Neuronal stem cell (in vitro differentiated cells): ENCODE measurements around the gene ARHGAP28.

Experiments used
- DNase-seq: peaks from one replicate; pipeline ENCODE4 v3.0.0-alpha.2; 2013; ENCODE audit warnings: low spot score
- H2AFZ ChIP-seq: one replicate; pipeline ENCODE4 v1.6.1; 2013; ENCODE audit warnings: mild to moderate bottlenecking, low read length, inconsistent platforms
- H2AK5ac ChIP-seq: 2 replicates; pipeline ENCODE4 v1.6.1; 2013; ENCODE audit warnings: low read depth, mild to moderate bottlenecking, inconsistent platforms, low read length, moderate library complexity, mixed read lengths
- H2BK120ac ChIP-seq: 2 replicates; pipeline ENCODE4 v1.6.1; 2013; ENCODE audit warnings: low read depth, mild to moderate bottlenecking, inconsistent platforms, low read length, moderate library complexity, mixed read lengths
- H2BK12ac ChIP-seq: one replicate; pipeline ENCODE4 v1.6.1; 2013; ENCODE audit warnings: low read length, inconsistent platforms
- H2BK15ac ChIP-seq: 2 replicates; pipeline ENCODE4 v1.6.1; 2013; ENCODE audit warnings: mild to moderate bottlenecking, low read length, inconsistent platforms, mixed read lengths
- H2BK5ac ChIP-seq: one replicate; pipeline ENCODE4 v1.6.1; 2013; ENCODE audit warnings: inconsistent platforms, mild to moderate bottlenecking, low read length, moderate library complexity
- H3K14ac ChIP-seq: one replicate; pipeline ENCODE4 v1.6.1; 2013; ENCODE audit warnings: low read length, inconsistent platforms
- H3K18ac ChIP-seq: 2 replicates; pipeline ENCODE4 v1.6.1; 2013; ENCODE audit warnings: low read length, inconsistent platforms
- H3K23ac ChIP-seq: 2 replicates; pipeline ENCODE4 v1.6.1; 2013; ENCODE audit warnings: low read depth, mild to moderate bottlenecking, mixed read lengths, low read length, inconsistent platforms; ENCODE audit not compliant: poor library complexity
- H3K27ac ChIP-seq: replicated peaks from 3 replicates; pipeline ENCODE4 v1.5.1; 2013; ENCODE audit warnings: low read length, inconsistent platforms
- H3K27me3 ChIP-seq, 3 experiments: 2 replicates each; pipeline ENCODE4 v1.6.1; 2013; ENCODE audit warnings: low read length in 3 of 3, mild to moderate bottlenecking in 2 of 3, inconsistent platforms in 1 of 3, low read depth in 1 of 3, mixed read lengths in 1 of 3, moderate library complexity in 1 of 3; ENCODE audit not compliant: control insufficient read depth in 3 of 3, insufficient read depth in 3 of 3
- H3K36me3 ChIP-seq, 2 donors: replicated peaks in 1 of 2; 2 replicates each; pipeline ENCODE4 v1.6.1; 2013; ENCODE audit warnings: low read length in 2 of 2; ENCODE audit not compliant: control insufficient read depth in 2 of 2, insufficient read depth in 2 of 2
- H3K4ac ChIP-seq: 2 replicates; pipeline ENCODE4 v1.6.1; 2013; ENCODE audit warnings: inconsistent platforms, mild to moderate bottlenecking, low read length, moderate library complexity
- H3K4me1 ChIP-seq, 2 donors: 1 replicate in 1 of 2; 2 replicates in 1 of 2; pipeline ENCODE4 v1.6.1; 2013; ENCODE audit warnings: low read length in 2 of 2, low read depth in 1 of 2; ENCODE audit not compliant: control insufficient read depth in 2 of 2, insufficient read depth in 1 of 2
- H3K4me2 ChIP-seq: one replicate; pipeline ENCODE4 v1.6.1; 2013; ENCODE audit warnings: mild to moderate bottlenecking, low read length, inconsistent platforms; ENCODE audit not compliant: insufficient read depth, poor library complexity, severe bottlenecking
- H3K4me3 ChIP-seq, 2 donors: 2 replicates each; pipeline ENCODE4 v1.5.1; 2013; ENCODE audit warnings: low read length in 2 of 2, mild to moderate bottlenecking in 2 of 2, inconsistent platforms in 1 of 2, moderate library complexity in 1 of 2
- H3K79me1 ChIP-seq: one replicate; pipeline ENCODE4 v1.6.1; 2013; ENCODE audit warnings: low read depth, mild to moderate bottlenecking, inconsistent platforms, low read length, moderate library complexity
- H3K9ac ChIP-seq: one replicate; pipeline ENCODE4 v1.6.1; 2013; ENCODE audit warnings: mild to moderate bottlenecking, low read depth, low read length, inconsistent platforms; ENCODE audit not compliant: poor library complexity
- H3K9me3 ChIP-seq, 2 donors: replicated peaks in 1 of 2; 2 replicates each; pipeline versions ENCODE3 to v1.6.1; 2013; ENCODE audit warnings: low read length in 2 of 2, mild to moderate bottlenecking in 2 of 2, inconsistent platforms in 1 of 2, low read depth in 1 of 2, mixed read lengths in 1 of 2, moderate library complexity in 1 of 2; ENCODE audit not compliant: control insufficient read depth in 2 of 2, insufficient read depth in 1 of 2
- H4K8ac ChIP-seq: one replicate; pipeline ENCODE4 v1.6.1; 2013; ENCODE audit warnings: low read depth, mild to moderate bottlenecking, inconsistent platforms, low read length, moderate library complexity
- H4K91ac ChIP-seq: one replicate; pipeline ENCODE4 v1.6.1; 2013; ENCODE audit warnings: low read length, low read depth, mild to moderate bottlenecking, inconsistent platforms; ENCODE audit not compliant: poor library complexity
- WGBS, 2 donors: extraction: QIAGEN DNeasy Blood & Tissue Kit; methylation state at CpG; one replicate each; pipeline ENCODE4 v1.1.7; 2013; ENCODE audit warnings: missing lambda C conversion rate in 2 of 2, mixed read lengths in 1 of 2; ENCODE audit not compliant: insufficient read length in 2 of 2, insufficient replicate concordance in 1 of 2; ENCODE audit errors: extremely low coverage in 2 of 2; 5-methylcytosine and 5-hydroxymethylcytosine counted together

ARHGAP28 gene

DNA sequence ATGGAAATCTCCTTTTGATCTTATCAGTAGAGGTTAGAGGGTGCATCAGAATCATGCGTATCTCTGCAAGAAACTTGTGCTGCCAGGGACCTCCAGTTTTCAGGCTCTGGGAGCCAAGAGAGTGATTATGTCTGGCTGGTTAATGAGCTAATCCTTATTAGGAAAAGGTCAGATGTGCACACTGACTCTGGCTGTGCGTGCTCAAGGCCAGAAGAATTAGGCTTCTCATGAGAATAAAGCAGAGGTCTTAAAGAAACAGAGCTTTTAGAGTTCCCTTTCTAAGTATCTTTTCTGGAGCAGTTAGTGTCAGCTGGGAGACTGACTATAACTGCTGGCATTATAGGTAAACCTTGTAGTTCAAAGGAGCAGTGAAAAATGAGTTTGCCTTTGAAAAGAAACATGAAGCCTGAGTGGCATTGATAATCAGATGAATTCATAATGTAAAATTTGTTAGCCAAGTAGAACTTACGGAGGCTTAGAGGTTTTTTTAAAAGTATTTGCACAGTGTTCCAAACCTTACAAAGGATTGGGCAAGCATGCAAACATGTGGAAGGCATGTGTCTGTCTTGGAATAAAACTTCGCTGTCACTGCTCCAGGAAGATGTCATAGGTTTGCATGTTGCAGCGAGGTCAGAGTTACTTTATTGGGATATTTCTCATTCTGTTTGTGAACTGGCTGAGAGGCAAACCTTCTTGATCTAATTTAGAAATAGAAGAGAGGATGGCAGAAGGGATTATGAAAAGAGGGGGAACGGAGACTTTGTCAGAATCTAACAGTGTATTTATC is 151.7 kb downstream of the ARHGAP28 start:
- DNase-seq = no peak
- H2BK5ac ChIP-seq = no peak overlapping the region
- H3K9me3 ChIP-seq = no peaks in the 10 kb centered on the region
- no peak overlapping the region for H4K91ac ChIP-seq
- H2AK5ac ChIP-seq = no peak overlapping the region
- no peak overlapping the region for H3K23ac ChIP-seq
- H2AFZ ChIP-seq = no peak overlapping the region
- H4K8ac ChIP-seq = no peak overlapping the region
- H2BK12ac ChIP-seq = no peak overlapping the region
- no peak overlapping the region for H3K4me2 ChIP-seq
- H3K4ac ChIP-seq = no peak overlapping the region
- no peak overlapping the region for H2BK120ac ChIP-seq
- no peak overlapping the region for H3K4me3 ChIP-seq
- no peak overlapping the region for H3K14ac ChIP-seq
- H3K4me1 ChIP-seq = peaks cover 9 to 16% of the 10 kb centered on the region in 2 donors
- peak overlapping the region; percentile 36 for H3K27ac ChIP-seq
- H3K36me3 ChIP-seq = peaks cover 0 to 1% of the 10 kb centered on the region in 2 donors
- no peaks in the 10 kb centered on the region for H3K27me3 ChIP-seq
- H3K9ac ChIP-seq = no peak overlapping the region
- no peaks in the 10 kb centered on the region for H3K79me1 ChIP-seq
- no peak overlapping the region for H2BK15ac ChIP-seq
- no peak overlapping the region for H3K18ac ChIP-seq
- no CpG with 5 or more reads among the region's 6 CpGs for WGBS, 2 donors

DNA sequence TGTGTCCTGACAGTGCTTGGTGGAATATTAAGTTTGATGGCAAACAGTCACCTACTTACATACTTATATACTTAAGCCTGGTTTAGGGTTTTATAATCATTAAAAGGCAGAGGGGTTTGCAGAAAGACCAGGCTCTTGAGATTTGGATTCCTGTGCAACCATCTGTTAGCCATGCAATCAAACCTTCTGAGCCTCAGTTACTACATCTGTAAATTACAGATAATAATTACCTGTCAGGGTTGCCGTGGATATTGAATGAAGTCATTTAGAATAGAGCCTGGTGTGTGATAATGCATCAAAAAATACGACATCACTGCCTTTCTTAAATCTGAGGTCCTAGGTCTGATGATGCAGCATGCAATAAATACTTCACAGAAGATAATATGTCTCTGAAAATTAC is 152.9 kb downstream of the ARHGAP28 start:
- WGBS, 2 donors = no CpG with 5 or more reads among the region's 2 CpGs
- Histone ChIP-seq H3K4ac (no peak overlapping the region), H2AFZ (no peak overlapping the region), H3K23ac (no peak overlapping the region), H3K4me1 (peaks cover 9 to 16% of the 10 kb centered on the region in 2 donors), H4K8ac (no peak overlapping the region), H3K4me3 (no peak overlapping the region), H3K4me2 (no peak overlapping the region), H3K9me3 (no peaks in the 10 kb centered on the region), H4K91ac (no peak overlapping the region), H2BK15ac (no peak overlapping the region), H3K36me3 (peaks cover 0 to 1% of the 10 kb centered on the region in 2 donors), H3K27ac (no peak overlapping the region), H3K79me1 (no peaks in the 10 kb centered on the region), H2AK5ac (no peak overlapping the region), H3K27me3 (no peaks in the 10 kb centered on the region), H3K18ac (no peak overlapping the region), H2BK120ac (no peak overlapping the region), H3K9ac (no peak overlapping the region), H2BK5ac (no peak overlapping the region), H3K14ac (no peak overlapping the region), H2BK12ac (no peak overlapping the region)
- no peak for DNase-seq

DNA sequence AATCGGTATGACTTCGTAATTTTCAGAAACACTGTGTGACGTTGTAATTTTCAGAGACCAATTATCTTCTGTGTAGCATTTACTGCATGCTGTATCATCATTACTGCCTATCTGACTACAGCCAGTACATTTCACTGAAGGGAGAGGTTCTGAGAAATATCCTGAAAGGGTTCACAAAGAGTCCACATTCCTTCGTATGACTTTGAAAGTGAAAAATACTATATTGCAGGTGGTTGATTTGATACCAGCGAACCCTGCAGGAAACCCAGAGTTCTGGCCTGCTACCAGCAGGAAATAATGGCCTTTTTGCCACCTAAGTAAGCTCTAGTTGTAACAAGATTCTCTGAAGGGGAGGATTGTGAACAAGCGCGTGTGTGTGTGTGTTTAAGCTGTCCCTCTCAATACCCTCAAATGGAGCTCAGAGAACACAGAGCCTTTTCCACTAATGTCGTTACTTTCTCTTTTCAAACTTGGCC is 155.5 kb downstream of the ARHGAP28 start:
- DNase-seq = no peak
- Histone ChIP-seq H3K9ac (no peak overlapping the region), H2BK5ac (no peak overlapping the region), H4K8ac (no peak overlapping the region), H3K18ac (no peak overlapping the region), H2BK120ac (no peak overlapping the region), H3K4ac (no peak overlapping the region), H3K14ac (no peak overlapping the region), H3K27me3 (no peaks in the 10 kb centered on the region), H3K9me3 (no peaks in the 10 kb centered on the region), H2BK15ac (no peak overlapping the region), H3K79me1 (no peaks in the 10 kb centered on the region), H3K23ac (no peak overlapping the region), H4K91ac (no peak overlapping the region), H3K4me2 (no peak overlapping the region), H2AK5ac (no peak overlapping the region), H3K4me3 (no peak overlapping the region), H2BK12ac (no peak overlapping the region), H3K36me3 (peaks cover 1 to 3% of the 10 kb centered on the region in 2 donors), H3K27ac (no peak overlapping the region), H3K4me1 (peaks cover 8% of the 10 kb centered on the region in 2 donors), H2AFZ (no peak overlapping the region)
- WGBS, 2 donors = no CpG with 5 or more reads among the region's 8 CpGs

DNA sequence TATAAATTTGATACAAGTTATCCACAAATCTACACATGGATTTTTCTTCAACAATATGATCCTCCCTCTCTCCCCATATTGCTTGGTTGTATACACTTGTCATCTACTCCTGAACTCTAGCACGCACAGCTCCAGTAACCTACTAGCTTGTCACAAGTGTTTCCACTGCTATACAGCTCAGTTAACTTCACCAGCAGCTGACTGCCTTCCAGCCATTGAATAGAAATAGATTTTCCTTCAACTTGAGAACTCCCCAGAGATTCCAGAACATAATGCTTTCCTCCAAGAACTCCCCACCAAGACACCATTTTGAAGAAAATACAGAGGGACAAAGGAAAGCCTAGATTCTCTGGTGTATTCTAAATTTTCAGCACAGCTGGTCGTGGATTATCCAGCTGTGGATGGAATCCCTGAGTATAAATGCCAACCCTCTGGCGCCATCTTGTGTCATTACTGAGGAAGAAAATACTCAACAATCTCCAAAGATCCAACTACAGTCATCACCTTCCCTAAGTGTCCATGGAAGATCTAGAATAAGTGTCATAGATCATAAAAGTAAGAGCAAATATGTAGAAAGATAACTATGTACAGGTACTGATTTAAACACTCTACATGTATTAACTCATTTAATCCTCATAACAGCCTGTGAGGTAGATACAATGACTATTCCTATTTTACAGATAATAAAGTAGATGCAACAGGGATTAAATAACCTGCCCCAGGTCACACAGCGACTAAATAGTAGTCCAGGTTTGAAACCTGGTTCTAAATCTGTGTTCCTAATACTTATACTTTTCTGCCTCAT is 156.7 kb downstream of the ARHGAP28 start:
- Histone ChIP-seq H3K79me1 (no peaks in the 10 kb centered on the region), H2BK12ac (no peak overlapping the region), H3K36me3 (peaks cover 1 to 11% of the 10 kb centered on the region in 2 donors), H4K91ac (no peak overlapping the region), H3K4me3 (no peak overlapping the region), H2BK120ac (no peak overlapping the region), H3K4me2 (no peak overlapping the region), H3K4me1 (peaks cover 2 to 3% of the 10 kb centered on the region in 2 donors), H3K18ac (no peak overlapping the region), H3K9ac (no peak overlapping the region), H2AK5ac (no peak overlapping the region), H3K27ac (no peak overlapping the region), H2BK5ac (no peak overlapping the region), H4K8ac (no peak overlapping the region), H3K9me3 (no peaks in the 10 kb centered on the region), H2BK15ac (no peak overlapping the region), H3K27me3 (no peaks in the 10 kb centered on the region), H3K23ac (no peak overlapping the region), H2AFZ (no peak overlapping the region), H3K14ac (no peak overlapping the region), H3K4ac (no peak overlapping the region)
- no CpG with 5 or more reads among the region's 4 CpGs for WGBS, 2 donors
- peak; percentile 67 for DNase-seq
